ENCODE data around the gene MANEAL.

Gene MANEAL

DNA sequence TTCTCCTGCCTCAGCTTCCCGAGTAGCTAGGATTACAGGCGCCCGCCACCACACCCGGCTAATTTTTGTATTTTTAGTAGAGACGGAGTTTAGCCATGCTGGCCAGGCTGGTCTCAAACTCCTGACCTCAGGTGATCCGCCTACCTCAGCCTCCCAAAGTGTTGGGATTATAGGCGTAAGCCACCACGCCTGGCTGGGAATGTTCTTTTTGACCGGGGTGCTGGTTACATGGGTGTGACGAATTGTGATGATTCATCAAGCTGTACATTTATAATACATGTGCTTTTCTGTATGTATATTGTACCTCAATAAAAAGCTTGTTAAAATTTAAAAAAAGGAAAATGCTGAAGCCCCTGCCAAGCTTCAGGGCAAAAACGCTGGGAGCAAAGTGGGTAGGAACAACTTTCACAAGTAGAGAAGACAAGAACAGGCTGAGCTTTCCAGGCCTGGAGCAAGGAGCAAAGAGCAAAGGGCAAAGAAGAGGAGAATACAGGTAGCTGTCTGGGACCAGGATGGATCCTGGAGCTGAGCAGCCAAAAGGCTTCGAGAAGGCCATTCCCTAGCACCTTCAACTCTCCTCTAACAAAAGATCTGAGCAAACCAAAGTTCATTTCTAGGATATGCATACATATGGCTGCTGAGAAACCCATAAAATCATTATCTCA, 34.9 kb downstream of the MANEAL start:
- H3K79me2 ChIP-seq (ENCODE audit: insufficient read depth, low read depth), result no peaks in the 10 kb centered on the region
- no peak overlapping the region for H3K4me3 ChIP-seq (IDR thresholded peaks at IDR 0.05; ENCODE audit: insufficient read depth, low read depth, low read length)
- no peaks in the 10 kb centered on the region for H3K27me3 ChIP-seq (ENCODE audit: insufficient read depth, low read depth)
- no peak overlapping the region for H3K4me2 ChIP-seq
- TF ChIP-seq, protein P1, sequence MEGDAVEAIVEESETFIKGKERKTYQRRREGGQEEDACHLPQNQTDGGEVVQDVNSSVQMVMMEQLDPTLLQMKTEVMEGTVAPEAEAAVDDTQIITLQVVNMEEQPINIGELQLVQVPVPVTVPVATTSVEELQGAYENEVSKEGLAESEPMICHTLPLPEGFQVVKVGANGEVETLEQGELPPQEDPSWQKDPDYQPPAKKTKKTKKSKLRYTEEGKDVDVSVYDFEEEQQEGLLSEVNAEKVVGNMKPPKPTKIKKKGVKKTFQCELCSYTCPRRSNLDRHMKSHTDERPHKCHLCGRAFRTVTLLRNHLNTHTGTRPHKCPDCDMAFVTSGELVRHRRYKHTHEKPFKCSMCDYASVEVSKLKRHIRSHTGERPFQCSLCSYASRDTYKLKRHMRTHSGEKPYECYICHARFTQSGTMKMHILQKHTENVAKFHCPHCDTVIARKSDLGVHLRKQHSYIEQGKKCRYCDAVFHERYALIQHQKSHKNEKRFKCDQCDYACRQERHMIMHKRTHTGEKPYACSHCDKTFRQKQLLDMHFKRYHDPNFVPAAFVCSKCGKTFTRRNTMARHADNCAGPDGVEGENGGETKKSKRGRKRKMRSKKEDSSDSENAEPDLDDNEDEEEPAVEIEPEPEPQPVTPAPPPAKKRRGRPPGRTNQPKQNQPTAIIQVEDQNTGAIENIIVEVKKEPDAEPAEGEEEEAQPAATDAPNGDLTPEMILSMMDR (conservative IDR thresholded peaks at IDR 0.05; ENCODE audit: low read depth, low read length), result no peak
- H3K36me3 ChIP-seq (ENCODE audit: insufficient read depth), result peaks cover 5% of the 10 kb centered on the region; the same call in 1 of the 2 replicates
- no peaks in the 10 kb centered on the region for H3K4me1 ChIP-seq (ENCODE audit: low read depth, poor library complexity, severe bottlenecking)
- no peak overlapping the region for H3K27ac ChIP-seq
- H2AFZ ChIP-seq (ENCODE audit: low read depth), result no peak overlapping the region
- no peak overlapping the region for H3K9ac ChIP-seq
- no peaks in the 10 kb centered on the region for H4K20me1 ChIP-seq (ENCODE audit: insufficient read depth)

DNA sequence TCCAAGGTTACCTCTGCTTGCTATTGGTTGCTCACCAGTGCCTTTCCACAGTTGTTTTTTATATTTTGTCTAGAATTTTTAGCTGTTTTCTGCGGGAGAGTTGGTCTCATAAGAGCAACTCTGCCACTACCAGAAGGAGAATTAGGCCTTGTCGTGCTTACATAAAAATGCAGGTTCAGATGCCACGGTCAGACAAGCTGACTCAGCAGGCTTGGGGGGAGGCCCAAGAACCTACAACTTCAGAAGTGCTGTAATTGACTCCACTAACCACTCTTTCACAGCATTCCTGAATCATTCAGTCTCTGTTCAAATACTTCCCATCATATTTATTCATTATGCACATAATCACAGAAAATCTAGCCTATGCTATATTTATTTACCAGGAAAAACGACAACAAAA, 37.5 kb downstream of the MANEAL start:
- H3K4me2 ChIP-seq, result no peak overlapping the region
- H3K4me3 ChIP-seq (IDR thresholded peaks at IDR 0.05; ENCODE audit: insufficient read depth, low read depth, low read length), result no peak overlapping the region
- H2AFZ ChIP-seq (ENCODE audit: low read depth), result no peak overlapping the region
- H3K4me1 ChIP-seq (ENCODE audit: low read depth, poor library complexity, severe bottlenecking), result no peaks in the 10 kb centered on the region
- H3K79me2 ChIP-seq (ENCODE audit: insufficient read depth, low read depth), result no peaks in the 10 kb centered on the region
- no peaks in the 10 kb centered on the region for H3K27me3 ChIP-seq (ENCODE audit: insufficient read depth, low read depth)
- no peak overlapping the region for H3K27ac ChIP-seq
- H3K36me3 ChIP-seq (ENCODE audit: insufficient read depth), result peaks cover 6% of the 10 kb centered on the region; the same call in 1 of the 2 replicates
- TF ChIP-seq, protein P1 (conservative IDR thresholded peaks at IDR 0.05; ENCODE audit: low read depth, low read length), result no peak
- H3K9ac ChIP-seq, result no peak overlapping the region
- H4K20me1 ChIP-seq (ENCODE audit: insufficient read depth), result no peaks in the 10 kb centered on the region

DNA sequence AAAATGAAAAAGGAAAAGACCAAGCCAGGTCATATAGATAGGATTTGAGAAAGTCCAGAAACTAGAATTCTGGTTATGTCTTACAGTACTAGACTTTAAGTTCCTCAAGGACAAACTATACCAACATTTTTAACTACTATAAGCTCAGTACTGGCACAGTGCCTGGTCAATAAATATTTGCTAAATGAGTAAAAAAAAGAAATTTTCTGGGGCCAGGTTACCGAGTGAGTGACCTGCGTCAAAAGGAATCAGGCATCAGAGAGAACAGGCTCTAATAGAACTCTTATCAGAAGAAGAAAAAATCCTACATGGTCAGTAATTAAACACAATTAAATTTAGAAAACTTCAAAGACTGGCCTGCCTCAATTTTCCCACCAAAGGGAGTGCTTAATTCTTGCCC, 38.2 kb downstream of the MANEAL start:
- TF ChIP-seq, protein P1 (conservative IDR thresholded peaks at IDR 0.05; ENCODE audit: low read depth, low read length), result no peak
- Histone ChIP-seq H3K4me1 (ENCODE audit: low read depth, poor library complexity, severe bottlenecking) (no peaks in the 10 kb centered on the region), H3K36me3 (ENCODE audit: insufficient read depth) (peaks cover 6% of the 10 kb centered on the region; the same call in 1 of the 2 replicates), H3K9ac (no peak overlapping the region), H3K4me3 (IDR thresholded peaks at IDR 0.05; ENCODE audit: insufficient read depth, low read depth, low read length) (no peak overlapping the region), H3K79me2 (ENCODE audit: insufficient read depth, low read depth) (no peaks in the 10 kb centered on the region), H3K4me2 (no peak overlapping the region), H3K27ac (no peak overlapping the region), H4K20me1 (ENCODE audit: insufficient read depth) (no peaks in the 10 kb centered on the region), H3K27me3 (ENCODE audit: insufficient read depth, low read depth) (no peaks in the 10 kb centered on the region), H2AFZ (ENCODE audit: low read depth) (no peak overlapping the region)

DNA sequence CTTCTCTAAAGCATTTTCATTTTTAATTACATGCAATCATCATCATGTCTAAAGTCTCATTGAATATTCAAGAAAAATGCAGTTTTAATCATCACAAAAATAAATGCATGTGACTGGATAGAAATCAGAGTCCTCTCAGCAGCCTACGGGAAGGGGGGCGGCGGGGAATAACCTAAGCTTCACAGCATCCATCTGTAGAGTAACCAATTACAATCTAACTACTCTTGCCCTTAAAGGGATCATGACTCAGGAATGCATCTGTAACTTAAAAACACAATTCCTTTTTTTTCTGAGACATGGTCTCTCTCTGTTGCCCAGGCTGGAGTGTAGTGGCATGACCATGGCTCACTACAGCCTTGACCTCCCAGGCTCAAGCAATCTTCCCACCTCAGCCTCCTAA, 43.1 kb downstream of the MANEAL start:
- Histone ChIP-seq H4K20me1 (ENCODE audit: insufficient read depth) (no peaks in the 10 kb centered on the region), H3K36me3 (ENCODE audit: insufficient read depth) (peaks cover 4% of the 10 kb centered on the region; the same call in 1 of the 2 replicates)

More for the DNA sequence above, 43.1 kb downstream of the MANEAL start:
- TF ChIP-seq, protein P1 (conservative IDR thresholded peaks at IDR 0.05; ENCODE audit: low read depth, low read length), result no peak
- Histone ChIP-seq H3K4me1 (ENCODE audit: low read depth, poor library complexity, severe bottlenecking) (no peaks in the 10 kb centered on the region), H3K4me3 (IDR thresholded peaks at IDR 0.05; ENCODE audit: insufficient read depth, low read depth, low read length) (no peak overlapping the region), H3K9ac (no peak overlapping the region), H3K79me2 (ENCODE audit: insufficient read depth, low read depth) (no peaks in the 10 kb centered on the region), H3K27ac (no peak overlapping the region), H3K27me3 (ENCODE audit: insufficient read depth, low read depth) (no peaks in the 10 kb centered on the region), H3K4me2 (no peak overlapping the region), H2AFZ (ENCODE audit: low read depth) (no peak overlapping the region)

Data from KMS-11 (cell line).